ENCODE data around the gene NIN. TPM values are rescaled to one million over a fixed set of nuclear protein-coding genes. Genes with fewer than 3 reads are reported as not detected.

The NIN gene
- total and polyA plus RNA-seq, 2 of the 4 experiments (the other 2 are of a cell fraction): 15.2 to 98.4 TPM

DNA sequence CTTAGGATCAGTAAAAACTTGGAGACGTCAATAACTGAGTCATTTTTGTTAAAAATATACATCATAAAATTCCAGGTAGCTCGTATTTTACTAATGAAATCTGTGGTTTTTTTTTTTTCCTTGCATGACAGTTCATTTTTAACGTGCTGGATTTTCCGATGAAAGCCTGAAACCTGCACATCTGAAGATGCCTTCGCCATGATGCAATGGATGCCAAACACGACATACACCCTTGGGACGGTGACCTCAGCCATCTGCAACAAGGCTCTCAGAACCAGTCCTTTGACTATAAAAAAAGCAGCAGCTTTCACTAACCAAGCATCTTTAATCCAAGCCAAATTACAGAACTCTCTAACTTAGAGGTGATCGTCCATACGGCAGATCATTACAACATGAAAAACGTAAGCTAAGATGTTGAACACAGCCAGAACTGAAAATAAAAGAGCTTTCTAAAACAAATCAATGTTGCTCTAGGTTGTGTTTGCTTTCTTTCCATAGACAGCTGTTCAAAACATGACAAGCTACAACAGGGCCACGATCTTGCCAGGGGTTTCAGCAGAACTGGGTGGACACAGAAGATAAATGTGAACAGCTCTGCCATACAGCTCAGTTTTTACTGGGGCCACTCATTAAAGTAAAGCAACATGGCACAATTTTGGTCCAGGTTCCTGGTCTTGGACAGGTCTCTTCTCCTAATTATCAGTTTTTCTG lies 7.8 kb downstream of the NIN start:
- H4K91ac ChIP-seq (ENCODE audit: insufficient read depth, low read depth, low read length): no peak overlapping the region
- 75% methylated on average over 5 of the region's 11 CpGs; no CpG with 5 or more reads in 1 of the 2 experiments for WGBS, 2 experiments (ENCODE audit: extremely low coverage in 2 of 2, insufficient read length in 1 of 2)
- no peak overlapping the region for H2BK20ac ChIP-seq (ENCODE audit: low read depth, low read length)
- no peaks in the 10 kb centered on the region for H3K27me3 ChIP-seq (ENCODE audit: control insufficient read depth, insufficient read depth, low read length)
- H2AFZ ChIP-seq (replicated peaks; ENCODE audit: low read length, poor library complexity): no peak overlapping the region
- no peaks in the 10 kb centered on the region for H3K9me3 ChIP-seq (ENCODE audit: control insufficient read depth, insufficient read depth, low read length)
- no TSS peak for BruUV-seq (replicated peaks)
- H2BK15ac ChIP-seq (ENCODE audit: low read depth, low read length): no peak overlapping the region
- no peak overlapping the region for H2AK9ac ChIP-seq (replicated peaks; ENCODE audit: low read depth, low read length, poor library complexity)
- no peak overlapping the region for H4K8ac ChIP-seq (ENCODE audit: low read depth in 2 of 2, low read length in 2 of 2)
- DNase-seq (no peak), ATAC-seq (ENCODE audit: low read depth) (peak; percentile 29; the same call in 1 of the 2 replicates)
- H3K18ac ChIP-seq (ENCODE audit: low read depth, low read length): no peak overlapping the region
- no peak overlapping the region for H2BK5ac ChIP-seq (ENCODE audit: low read depth, low read length, poor library complexity, severe bottlenecking)
- TF ChIP-seq MAZ (IDR thresholded peaks at IDR 0.05; ENCODE audit: borderline replicate concordance, low read depth, low read length) (no peak), NFE2L2 (IDR thresholded peaks at IDR 0.05; ENCODE audit: low read depth, low read length) (no peak), FOS (IDR thresholded peaks at IDR 0.05; ENCODE audit: low read depth, low read length) (no peak), POLR2A (IDR thresholded peaks at IDR 0.05; ENCODE audit: low read depth, low read length) (no peak), CHD1 (IDR thresholded peaks at IDR 0.05; ENCODE audit: low read depth, low read length) (no peak), RFX5 (IDR thresholded peaks at IDR 0.05; ENCODE audit: low read depth, low read length) (no peak), MAFK (IDR thresholded peaks at IDR 0.05; ENCODE audit: low read depth, low read length) (no peak), BHLHE40 (IDR thresholded peaks at IDR 0.05; ENCODE audit: low read depth, low read length) (no peak), SMC3 (IDR thresholded peaks at IDR 0.05; ENCODE audit: low read depth, low read length) (no peak), ELK1 (IDR thresholded peaks at IDR 0.05; ENCODE audit: borderline replicate concordance, low read depth, low read length) (no peak), RAD21 (IDR thresholded peaks at IDR 0.05; ENCODE audit: low read length) (no peak)
- TF ChIP-seq, protein P1, sequence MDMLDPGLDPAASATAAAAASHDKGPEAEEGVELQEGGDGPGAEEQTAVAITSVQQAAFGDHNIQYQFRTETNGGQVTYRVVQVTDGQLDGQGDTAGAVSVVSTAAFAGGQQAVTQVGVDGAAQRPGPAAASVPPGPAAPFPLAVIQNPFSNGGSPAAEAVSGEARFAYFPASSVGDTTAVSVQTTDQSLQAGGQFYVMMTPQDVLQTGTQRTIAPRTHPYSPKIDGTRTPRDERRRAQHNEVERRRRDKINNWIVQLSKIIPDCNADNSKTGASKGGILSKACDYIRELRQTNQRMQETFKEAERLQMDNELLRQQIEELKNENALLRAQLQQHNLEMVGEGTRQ (IDR thresholded peaks at IDR 0.05; ENCODE audit: low read depth, low read length): no peak
- TF ChIP-seq, protein P2, sequence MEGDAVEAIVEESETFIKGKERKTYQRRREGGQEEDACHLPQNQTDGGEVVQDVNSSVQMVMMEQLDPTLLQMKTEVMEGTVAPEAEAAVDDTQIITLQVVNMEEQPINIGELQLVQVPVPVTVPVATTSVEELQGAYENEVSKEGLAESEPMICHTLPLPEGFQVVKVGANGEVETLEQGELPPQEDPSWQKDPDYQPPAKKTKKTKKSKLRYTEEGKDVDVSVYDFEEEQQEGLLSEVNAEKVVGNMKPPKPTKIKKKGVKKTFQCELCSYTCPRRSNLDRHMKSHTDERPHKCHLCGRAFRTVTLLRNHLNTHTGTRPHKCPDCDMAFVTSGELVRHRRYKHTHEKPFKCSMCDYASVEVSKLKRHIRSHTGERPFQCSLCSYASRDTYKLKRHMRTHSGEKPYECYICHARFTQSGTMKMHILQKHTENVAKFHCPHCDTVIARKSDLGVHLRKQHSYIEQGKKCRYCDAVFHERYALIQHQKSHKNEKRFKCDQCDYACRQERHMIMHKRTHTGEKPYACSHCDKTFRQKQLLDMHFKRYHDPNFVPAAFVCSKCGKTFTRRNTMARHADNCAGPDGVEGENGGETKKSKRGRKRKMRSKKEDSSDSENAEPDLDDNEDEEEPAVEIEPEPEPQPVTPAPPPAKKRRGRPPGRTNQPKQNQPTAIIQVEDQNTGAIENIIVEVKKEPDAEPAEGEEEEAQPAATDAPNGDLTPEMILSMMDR (conservative IDR thresholded peaks at IDR 0.05; ENCODE audit: low read depth, low read length): no peak
- H3K9me1 ChIP-seq (ENCODE audit: insufficient read depth, low read length): peaks cover 21% of the 10 kb centered on the region
- in situ Hi-C loops (cut with MboI; ENCODE audit: low sequenced_read_pairs): no loop called here
- dilution Hi-C loops (cut with HindIII; ENCODE audit: low sequenced_read_pairs, unreplicated experiment): no loop called here
- H2BK120ac ChIP-seq (ENCODE audit: low read depth, low read length): no peak overlapping the region
- no peak overlapping the region for H3K27ac ChIP-seq (ENCODE audit: insufficient read depth, low read length)
- H3K4me1 ChIP-seq (ENCODE audit: control insufficient read depth, insufficient read depth, low read length): peaks cover 13% of the 10 kb centered on the region
- H4K20me1 ChIP-seq (ENCODE audit: insufficient read depth, low read length): peaks cover 66% of the 10 kb centered on the region
- ChIA-PET CTCF (interaction anchor here (0.6 to 0.9 kb wide), 3 partner anchors 23 to 45 kb away, joined by 3 to 4 read pairs (median 3); no protein-coding TSS in a partner anchor), POLR2A (ENCODE audit: unreplicated experiment) (interaction anchor here (0.6 kb wide), 1 partner anchor 388 kb away, joined by 3 read pairs; no protein-coding TSS in a partner anchor)
- no peak overlapping the region for H3K4me3 ChIP-seq (ENCODE audit: insufficient read depth, low read depth, low read length)
- H3K9ac ChIP-seq (ENCODE audit: low read depth, low read length): no peak overlapping the region
- no peak overlapping the region for H3K56ac ChIP-seq (ENCODE audit: extremely low read depth, insufficient read depth, low read length)
- H3K23ac ChIP-seq (ENCODE audit: low read depth, low read length): no peak overlapping the region
- H3K4me2 ChIP-seq (ENCODE audit: low read depth, low read length): peak overlapping the region; percentile 30; the same call in 1 of the 2 replicates
- intact Hi-C loops (cut with micrococcal nuclease): no loop called here
- peak overlapping the region; percentile 46 for H3K14ac ChIP-seq (replicated peaks; ENCODE audit: low read depth, low read length)
- H4K5ac ChIP-seq (ENCODE audit: low read depth, low read length): no peak overlapping the region
- H3K79me1 ChIP-seq (ENCODE audit: low read depth in 1 of 2, low read length in 2 of 2): peaks cover 47 to 84% of the 10 kb centered on the region in 2 experiments
- H2AK5ac ChIP-seq (ENCODE audit: low read depth, low read length): no peak overlapping the region
- H3K4ac ChIP-seq (ENCODE audit: low read depth, low read length): no peak overlapping the region
- H3K36me3 ChIP-seq (ENCODE audit: control insufficient read depth, insufficient read depth, low read length): peaks cover 2% of the 10 kb centered on the region
